K562 (cell line): ENCODE results near the gene GNRH2. TPM values are rescaled to one million over a fixed set of nuclear protein-coding genes. Genes with fewer than 3 reads are reported as not detected.

ENCODE experiments used
- ATAC-seq: fragments of 200-7000 bp; cut with Tn5 transposase; 3 replicates; pipeline ENCODE4 v1.9.1; 2020; ENCODE audit warnings: moderate library complexity
- BruUV-seq: library from RNA; stranded (reverse); fragments of 400-500 nt; replicated peaks from 2 replicates; lab custom pipeline; 2021; lab: Mats Ljungman, UMichigan
- CTCF ChIA-PET: fragments of 300-600 bp; formaldehyde crosslinking; extraction: SDS; loops from one replicate; lab custom pipeline; 2021; ENCODE audit warnings: low intra/inter-chr PET ratio; lab: Yijun Ruan, JAX
- POLR2A ChIA-PET: fragments of 300-600, 350-650 bp; sonication (Branson Sonifier 250); formaldehyde crosslinking; extraction: SDS; loops from one replicate; lab custom pipeline; 2021; ENCODE audit warnings: antibody characterized with exemption, inconsistent platforms; lab: Yijun Ruan, JAX
- DNase-seq, 4 experiments: peaks; one replicate each; pipeline versions ENCODE4 v3.0.0 to v3.0.0-alpha.2; 2011 to 2018; ENCODE audit warnings: low spot score in 3 of 4, mixed read lengths in 3 of 4; ENCODE audit errors: extremely low read depth in 1 of 4
- FAIRE-seq: peaks from 2 replicates; lab custom pipeline; 2011; peaks lifted over from hg19 to GRCh38; lab: Jason Lieb, UNC
- H2AFZ ChIP-seq: 2 replicates; pipeline ENCODE4 v1.6.0; 2011; ENCODE audit warnings: low read depth, low read length, control low read depth, inconsistent platforms
- H3K27ac ChIP-seq: fragments of 200-600 bp; 3 replicates; pipeline ENCODE4 v1.8.0; 2011; ENCODE audit warnings: low read depth, mild to moderate bottlenecking, control low read depth, inconsistent platforms, low read length, moderate library complexity, mixed read lengths; ENCODE audit errors: extremely low read depth
- H3K27me3 ChIP-seq, 2 experiments: fragments of 300-600 bp in 1 of 2; 2 replicates in 1 of 2; 3 replicates in 1 of 2; pipeline versions ENCODE4 v1.6.0 to v1.8.0; 2011; ENCODE audit warnings: inconsistent platforms in 2 of 2, low read length in 2 of 2, mild to moderate bottlenecking in 1 of 2, mixed read lengths in 1 of 2, moderate library complexity in 1 of 2; ENCODE audit not compliant: control insufficient read depth in 2 of 2, insufficient read depth in 2 of 2
- H3K36me3 ChIP-seq: fragments of 300-600 bp; 3 replicates; pipeline ENCODE4 v1.8.0; 2011; ENCODE audit warnings: mild to moderate bottlenecking, low read length, inconsistent platforms; ENCODE audit not compliant: control insufficient read depth, insufficient read depth
- H3K4me1 ChIP-seq, 2 experiments: fragments of 200-600 bp in 1 of 2; replicated peaks in 1 of 2; 2 replicates in 1 of 2; 3 replicates in 1 of 2; pipeline versions ENCODE4 v1.5.1 to v1.8.0; 2011; ENCODE audit warnings: inconsistent platforms in 2 of 2, low read length in 2 of 2, mild to moderate bottlenecking in 1 of 2, mixed read lengths in 1 of 2, moderate library complexity in 1 of 2; ENCODE audit not compliant: control insufficient read depth in 2 of 2, insufficient read depth in 2 of 2
- H3K4me2 ChIP-seq: 2 replicates; pipeline ENCODE4 v1.6.1; 2011; ENCODE audit warnings: low read length, control low read depth, inconsistent platforms, mixed read lengths; ENCODE audit not compliant: insufficient read depth
- H3K4me3 ChIP-seq: fragments of 200-600 bp; sonication (generic), shearing (Covaris generic); 2 replicates; pipeline ENCODE4 v1.5.1; 2016; ENCODE audit warnings: control low read depth, inconsistent platforms
- H3K79me2 ChIP-seq: fragments of 200-600 bp; 3 replicates; pipeline ENCODE4 v1.8.0; 2011; ENCODE audit warnings: low read length, inconsistent platforms; ENCODE audit not compliant: control insufficient read depth, insufficient read depth
- H3K9ac ChIP-seq, 2 experiments: 2 replicates each; pipeline versions ENCODE4 v1.6.0 to v1.6.1; 2011; ENCODE audit warnings: low read depth in 2 of 2, low read length in 2 of 2, control low read depth in 1 of 2, inconsistent platforms in 1 of 2, mild to moderate bottlenecking in 1 of 2, mixed read lengths in 1 of 2; ENCODE audit not compliant: insufficient read depth in 1 of 2
- H3K9me1 ChIP-seq: one replicate; pipeline ENCODE4 v1.6.0; 2011; ENCODE audit warnings: inconsistent platforms, mild to moderate bottlenecking, low read length, moderate library complexity; ENCODE audit not compliant: control insufficient read depth, insufficient read depth
- H3K9me3 ChIP-seq: replicated peaks from 2 replicates; pipeline ENCODE4 v1.5.1; 2011; ENCODE audit warnings: low read depth, low read length, inconsistent platforms; ENCODE audit not compliant: control insufficient read depth, insufficient read depth
- H4K20me1 ChIP-seq: replicated peaks from 2 replicates; pipeline ENCODE4 v1.6.1; 2011; ENCODE audit warnings: low read length, inconsistent platforms, mixed read lengths; ENCODE audit not compliant: control insufficient read depth, insufficient read depth
- ATF7 ChIP-seq: fragments of 450-650 bp; IDR thresholded peaks from 2 replicates; pipeline ENCODE4 v1.7.1; 2014; ENCODE audit warnings: mild to moderate bottlenecking, moderate library complexity
- CLOCK ChIP-seq: fragments of 250-450 bp; sonication (Bioruptor Pico); IDR thresholded peaks from 2 replicates; pipeline ENCODE4 v1.4.0; 2020; ENCODE audit warnings: mild to moderate bottlenecking, moderate library complexity, borderline replicate concordance
- CTCFL ChIP-seq: IDR thresholded peaks from 2 replicates; pipeline ENCODE4 v1.6.1; 2011; ENCODE audit warnings: borderline replicate concordance, low read depth, mild to moderate bottlenecking, moderate library complexity, low read length; ENCODE audit not compliant: insufficient read depth, poor library complexity, severe bottlenecking
- GATAD2A ChIP-seq: fragments of 450-650 bp; IDR thresholded peaks from 2 replicates; pipeline ENCODE4 v1.6.1; 2017
- HBP1 ChIP-seq: fragments of 450-650 bp; formaldehyde crosslinking; IDR thresholded peaks from 2 replicates; pipeline ENCODE4 v1.4.0; 2022; ENCODE audit warnings: missing genetic modification characterization
- MEF2A ChIP-seq: IDR thresholded peaks from 2 replicates; pipeline ENCODE4 v1.6.1; 2011; ENCODE audit warnings: low read depth, mild to moderate bottlenecking, low read length, moderate library complexity; ENCODE audit not compliant: control insufficient read depth
- MITF ChIP-seq: IDR thresholded peaks from 2 replicates; pipeline ENCODE4 v1.6.1; 2014; ENCODE audit warnings: antibody characterized with exemption
- NCOR1 ChIP-seq: fragments of 450-650 bp; IDR thresholded peaks from 2 replicates; pipeline ENCODE4 v1.6.1; 2016; ENCODE audit warnings: mild to moderate bottlenecking, moderate library complexity
- POLR3A ChIP-seq: IDR thresholded peaks from 2 replicates; pipeline ENCODE4 v1.6.1; 2011; ENCODE audit warnings: borderline replicate concordance, mild to moderate bottlenecking, moderate library complexity; ENCODE audit not compliant: insufficient read length, insufficient read depth; ENCODE audit errors: extremely low read depth
- SRSF1 ChIP-seq: fragments of 200-400 bp; formaldehyde crosslinking; IDR thresholded peaks from 2 replicates; pipeline ENCODE4 v1.6.1; 2017; ENCODE audit warnings: mild to moderate bottlenecking, low read depth, low read length, moderate library complexity
- ZNF780A ChIP-seq: fragments of 250-450 bp; sonication (Bioruptor Pico); IDR thresholded peaks from 2 replicates; pipeline ENCODE4 v1.5.0; 2021; ENCODE audit warnings: mild to moderate bottlenecking
- ZSCAN32 ChIP-seq: fragments of 450-650 bp; formaldehyde crosslinking; IDR thresholded peaks from 2 replicates; pipeline ENCODE4 v1.4.0; 2020; ENCODE audit warnings: mild to moderate bottlenecking, moderate library complexity
- WGBS: fragments of 100-300 bp; shearing (Covaris generic); methylation state at CpG from one replicate; pipeline ENCODE4 v1.1.6; 2016; ENCODE audit warnings: low coverage, mixed read lengths; ENCODE audit not compliant: insufficient coverage; ENCODE audit errors: missing lambda C conversion rate; 5-methylcytosine and 5-hydroxymethylcytosine counted together
- in situ Hi-C: fragments of 300-500 bp; cut with MboI; formaldehyde crosslinking; loops from 4 replicates; pipeline ENCODE4 v1.15.0; 2018; ENCODE audit warnings: inconsistent platforms, mixed read lengths
- intact Hi-C: fragments of 100-400 bp; cut with micrococcal nuclease; formaldehyde crosslinking; loops from 2 replicates; pipeline ENCODE4 v1.14.2; 2022
- polyA plus RNA-seq, 8 experiments: library from polyadenylated mRNA; depleted of rRNA in 4 of 8; stranded (reverse) in 5 of 8; unstranded in 3 of 8; fragments of >200 nt; fragmentation: Nextera tagmentation in 2 of 8; fragmentation: Illumina TruSeq in 1 of 8; extraction: Ambion mirVana in 2 of 8; extraction: Trizol in 1 of 8; gene quantifications; 2 replicates each; pipeline versions ENCODE4 v1.2.1 to v1.2.3, GENCODE V29; 2011 to 2014; ENCODE audit warnings: inconsistent platforms in 1 of 8, missing spikeins in 1 of 8
- total RNA-seq, 7 experiments: library from RNA; depleted of rRNA in 6 of 7; stranded (reverse); fragments of >200 nt in 6 of 7; fragmentation: Illumina TruSeq in 2 of 7; extraction: Trizol in 2 of 7; gene quantifications; 2 replicates each; pipeline versions ENCODE4 v1.2.1 to v1.2.3, GENCODE V29; 2011 to 2021; ENCODE audit warnings: low replicate concordance in 1 of 7
- TF ChIP-seq, protein P1 (sequence below): fragments of 450-650 bp; IDR thresholded peaks from 2 replicates; pipeline ENCODE4 v1.6.1; 2016; ENCODE audit warnings: antibody characterized with exemption

Gene GNRH2
- total and polyA plus RNA-seq, 9 of the 15 experiments (the other 6 are each of a cell fraction or from before 2014, with no cell fraction given) = 0.11 to 0.50 (median 0.24) TPM; not detected in 5

DNA sequence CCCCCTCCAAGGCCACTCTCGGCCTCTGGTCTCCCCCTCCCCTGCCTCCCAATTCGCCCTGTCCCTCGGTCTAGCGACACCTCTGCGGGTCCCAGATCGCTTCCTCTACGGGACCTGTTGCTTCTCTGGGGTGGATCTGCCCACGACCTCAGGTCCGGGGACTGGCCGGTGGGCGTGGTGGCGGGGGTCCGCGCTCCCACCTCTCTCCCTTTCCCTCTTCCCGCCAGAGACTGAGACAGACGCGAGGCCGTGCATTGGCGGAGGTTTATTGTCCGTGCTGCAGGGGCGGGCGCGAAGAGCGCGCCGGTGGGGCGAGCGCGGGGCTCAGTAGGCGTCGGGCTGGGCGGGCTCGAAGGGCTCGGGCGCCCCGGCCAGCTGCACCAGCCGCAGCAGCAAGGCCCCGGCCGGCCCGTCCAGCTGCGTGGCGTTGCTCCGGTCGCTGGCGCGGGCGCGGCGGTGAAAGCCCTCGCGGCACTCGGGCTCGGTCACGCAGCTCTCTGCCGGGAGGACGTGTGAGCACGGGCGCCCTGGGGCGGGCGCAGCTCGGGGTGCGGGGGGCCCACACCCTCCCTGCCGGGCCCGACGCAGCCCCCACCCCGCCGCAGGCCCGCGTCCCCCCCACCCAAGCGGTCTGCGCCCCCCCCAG lies 39.0 kb downstream of the GNRH2 start:
- H3K9me3 ChIP-seq = no peaks in the 10 kb centered on the region
- H3K27ac ChIP-seq = no peak overlapping the region
- no TSS peak for BruUV-seq
- DNase-seq (no peak), ATAC-seq (no peak), FAIRE-seq (no peak)
- 73% methylated on average over 8 of the region's 71 CpGs for WGBS
- peaks cover 3% of the 10 kb centered on the region for H3K9me1 ChIP-seq
- no peaks in the 10 kb centered on the region for H3K79me2 ChIP-seq
- H3K4me3 ChIP-seq = no peak overlapping the region
- ChIA-PET POLR2A (no interaction called here), CTCF (no interaction called here)
- H3K4me1 ChIP-seq = peaks cover 10 to 28% of the 10 kb centered on the region in 2 experiments; a peak in 4 of 5 replicates
- no peak overlapping the region for H2AFZ ChIP-seq
- intact Hi-C loops = no loop called here
- in situ Hi-C loops = no loop called here
- H3K4me2 ChIP-seq = no peak overlapping the region
- H3K36me3 ChIP-seq = no peaks in the 10 kb centered on the region
- no peaks in the 10 kb centered on the region for H3K27me3 ChIP-seq
- no peaks in the 10 kb centered on the region for H4K20me1 ChIP-seq
- H3K9ac ChIP-seq = no peak overlapping the region
- no peak for TF ChIP-seq ATF7
- TF ChIP-seq CLOCK (CRISPR knock-in tag) = no peak
- TF ChIP-seq MEF2A = no peak
- no peak for TF ChIP-seq NCOR1
- no peak for TF ChIP-seq ZSCAN32 (CRISPR knock-in tag)
- no peak for TF ChIP-seq MITF
- no peak for TF ChIP-seq SRSF1
- no peak for TF ChIP-seq POLR3A
- TF ChIP-seq, protein P1, sequence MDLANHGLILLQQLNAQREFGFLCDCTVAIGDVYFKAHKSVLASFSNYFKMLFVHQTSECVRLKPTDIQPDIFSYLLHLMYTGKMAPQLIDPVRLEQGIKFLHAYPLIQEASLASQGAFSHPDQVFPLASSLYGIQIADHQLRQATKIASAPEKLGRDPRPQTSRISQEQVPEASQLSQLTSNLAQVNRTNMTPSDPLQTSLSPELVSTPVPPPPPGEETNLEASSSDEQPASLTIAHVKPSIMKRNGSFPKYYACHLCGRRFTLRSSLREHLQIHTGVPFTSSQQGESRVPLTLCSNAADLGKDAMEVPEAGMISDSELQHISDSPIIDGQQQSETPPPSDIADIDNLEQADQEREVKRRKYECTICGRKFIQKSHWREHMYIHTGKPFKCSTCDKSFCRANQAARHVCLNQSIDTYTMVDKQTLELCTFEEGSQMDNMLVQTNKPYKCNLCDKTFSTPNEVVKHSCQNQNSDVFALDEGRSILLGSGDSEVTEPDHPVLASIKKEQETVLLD = no peak
- no peak for TF ChIP-seq GATAD2A
- TF ChIP-seq CTCFL = no peak
- TF ChIP-seq ZNF780A (CRISPR knock-in tag) = no peak
- no peak for TF ChIP-seq HBP1
